ENCODE results near the gene SHROOM2.
"Not testable (repeated sequence)": the region's sequence is repeated elsewhere in the genome, so short reads cannot be mapped to it uniquely, and the experiment has no call there.

Gene SHROOM2

DNA sequence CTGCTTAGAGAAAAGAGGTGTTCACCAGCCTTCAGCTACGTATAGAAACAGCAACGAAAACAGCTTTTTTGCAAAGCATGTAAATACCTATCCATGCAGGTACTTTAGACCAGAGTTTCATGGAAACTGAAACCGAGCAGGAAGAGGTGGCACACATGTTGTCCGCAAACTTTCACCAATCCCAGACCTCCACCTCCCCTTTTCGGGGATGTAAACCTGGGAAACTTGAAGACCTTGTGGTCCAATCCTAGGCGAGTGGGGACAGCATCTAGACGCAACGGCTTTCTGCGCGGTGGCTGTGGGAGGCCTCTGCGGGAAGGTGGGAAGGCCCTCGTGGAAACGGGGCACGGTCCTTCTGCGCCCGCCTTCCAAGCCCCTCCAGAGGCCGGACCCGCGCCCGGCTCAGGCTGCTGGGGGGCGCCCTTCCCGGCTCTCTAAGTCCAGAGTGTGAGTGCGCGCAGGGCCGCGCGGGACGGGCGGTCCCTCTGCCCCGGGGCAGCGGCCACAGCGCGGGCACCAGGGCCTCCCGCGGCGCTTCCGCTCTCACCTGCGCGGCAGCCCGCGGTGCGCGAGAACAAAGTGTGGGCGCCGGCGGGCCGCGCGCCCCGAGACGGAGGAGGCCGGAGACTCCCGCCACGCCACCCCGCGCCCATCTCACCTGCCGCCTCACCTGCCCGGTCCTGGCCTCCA is 830 bp upstream of the SHROOM2 start:
- no peak for DNase-seq (ENCODE audit: low spot score)

DNA sequence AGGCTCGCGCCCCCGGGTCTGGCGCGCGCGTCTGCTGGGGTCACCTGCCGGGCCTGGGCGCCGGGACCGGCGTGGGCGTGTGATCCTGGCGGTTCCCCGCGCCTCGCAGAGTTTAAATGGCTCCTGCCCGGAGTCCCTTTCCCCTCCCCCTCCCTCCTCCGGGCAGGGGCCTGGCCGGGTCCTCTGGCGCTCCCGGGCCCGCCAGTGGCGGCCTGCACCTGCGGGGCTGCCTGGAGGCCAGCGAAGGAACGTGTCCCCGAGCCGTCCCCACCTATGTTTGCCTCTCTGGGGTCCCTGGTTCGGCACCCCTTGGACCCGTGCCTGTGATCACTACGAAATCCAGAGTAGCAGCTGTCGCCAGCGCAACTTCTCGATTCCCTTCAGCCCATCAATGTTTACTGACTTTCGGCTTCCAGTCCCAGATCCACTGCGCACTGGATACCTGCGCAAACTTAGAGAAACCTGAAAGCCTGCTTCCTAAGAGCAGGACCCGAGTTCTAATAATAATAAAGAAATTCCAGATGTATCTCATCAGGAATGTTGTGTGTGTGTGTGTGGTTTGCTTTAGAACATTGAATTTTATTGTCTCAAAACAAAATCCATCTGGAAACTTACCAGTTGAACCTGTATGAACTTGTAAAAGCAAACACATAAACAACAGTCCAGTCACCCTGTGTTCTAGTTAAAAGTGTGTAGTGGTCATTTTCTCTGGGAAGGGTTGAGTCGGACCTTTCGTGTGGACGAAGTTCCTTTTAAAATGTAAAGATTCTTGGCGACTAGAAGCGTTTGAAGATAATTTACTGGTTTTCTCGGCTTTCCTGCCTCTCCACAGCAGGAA is 788 bp downstream of the SHROOM2 start:
- no peak for DNase-seq (ENCODE audit: low spot score)

DNA sequence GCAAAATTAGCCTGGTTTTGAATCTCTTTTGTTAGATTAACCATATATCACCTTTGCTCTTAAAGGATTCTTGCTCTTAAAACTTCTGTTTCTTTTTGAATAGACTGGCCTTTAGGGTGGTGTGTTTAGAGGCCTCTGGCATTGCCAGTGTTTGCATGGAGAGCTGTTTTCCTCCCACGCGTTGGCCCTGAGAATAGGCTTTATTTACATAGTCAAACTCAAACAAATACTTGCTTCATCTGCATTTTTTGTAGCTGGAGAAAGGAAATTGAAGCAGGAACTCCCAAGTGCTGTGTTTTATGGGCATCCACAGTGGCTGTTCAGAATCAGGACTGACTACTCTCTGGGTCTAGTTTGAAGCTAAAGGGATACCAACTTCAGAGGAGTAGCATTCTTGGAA is 2.7 kb downstream of the SHROOM2 start:
- no peak for DNase-seq (ENCODE audit: low spot score)

GRCh38 chrX:9789555-9789954 is 3.3 kb downstream of the SHROOM2 start:
- DNase-seq (ENCODE audit: low spot score) = no peak

GRCh38 chrX:9790866-9791265 is 4.6 kb downstream of the SHROOM2 start:
- DNase-seq (ENCODE audit: low spot score) = no peak

DNA sequence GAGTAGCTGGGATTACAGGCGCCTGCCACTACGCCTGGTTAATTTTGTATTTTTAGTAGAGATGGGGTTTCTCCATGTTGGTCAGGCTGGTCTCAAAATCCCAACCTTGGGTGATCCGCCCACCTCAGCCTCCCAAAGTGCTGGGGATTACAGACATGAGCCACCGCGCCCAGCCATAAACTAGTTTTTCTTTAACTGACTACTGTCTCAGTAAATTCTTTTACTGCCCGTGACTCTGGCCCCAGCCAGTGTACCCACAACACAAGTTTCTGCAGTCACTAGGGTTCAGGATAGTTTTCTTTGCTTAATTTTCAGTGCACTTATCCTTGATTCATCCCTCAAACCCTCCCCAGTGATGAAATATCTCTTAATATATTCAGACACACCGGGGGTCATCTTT is 8.3 kb downstream of the SHROOM2 start:
- DNase-seq (ENCODE audit: low spot score) = no peak

GRCh38 chrX:9797384-9798360 is 11.4 kb downstream of the SHROOM2 start:
- no peak for DNase-seq (ENCODE audit: low spot score)

DNA sequence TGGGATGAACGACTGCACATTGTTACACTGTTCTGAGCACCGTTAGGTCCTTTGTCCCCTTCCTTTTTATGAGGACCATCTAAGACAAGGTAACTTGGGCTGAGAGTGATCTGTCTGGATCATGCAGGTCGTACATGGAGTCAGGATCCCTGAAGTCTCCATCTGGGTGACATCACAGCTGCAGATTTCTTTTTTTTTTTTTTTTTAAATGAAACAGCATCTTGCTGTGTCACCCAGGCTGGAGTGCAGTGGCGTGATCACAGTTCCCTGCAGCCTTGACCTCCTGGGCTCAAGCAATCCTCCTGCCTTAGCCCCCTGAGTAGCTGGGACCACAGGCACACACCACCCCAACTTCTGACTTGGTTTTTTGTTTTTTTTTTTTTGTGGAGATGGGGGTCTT is 16.5 kb downstream of the SHROOM2 start:
- no peak for DNase-seq (ENCODE audit: low spot score)

GRCh38 chrX:9804444-9804843 is 18.2 kb downstream of the SHROOM2 start:
- no peak for DNase-seq (ENCODE audit: low spot score)

- no peak for DNase-seq (ENCODE audit: low spot score)
Measured at GRCh38 chrX:9805956-9806355, 19.7 kb downstream of the SHROOM2 start.

GRCh38 chrX:9807355-9808182 is 21.3 kb downstream of the SHROOM2 start:
- no peak for DNase-seq (ENCODE audit: low spot score)

DNA sequence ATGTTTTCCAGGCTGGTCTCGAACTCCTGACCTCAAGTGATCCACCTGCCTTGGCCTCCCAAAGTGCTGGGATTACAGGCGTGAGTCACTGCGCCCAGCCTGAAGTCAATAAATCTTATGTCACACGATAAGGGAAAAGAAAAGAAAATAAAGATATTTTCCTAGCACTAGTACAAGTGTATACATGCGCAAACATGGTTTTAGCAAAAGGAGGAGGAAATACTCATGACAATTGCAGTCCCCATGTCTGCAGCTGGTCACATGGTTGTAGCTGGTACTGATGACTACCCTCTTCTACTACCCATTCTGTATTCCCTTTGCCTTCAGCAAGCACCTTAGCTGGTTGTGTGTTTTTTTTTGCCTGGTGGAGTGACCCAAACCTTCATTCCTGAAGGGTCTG is 23.6 kb downstream of the SHROOM2 start:
- not testable (repeated sequence) for DNase-seq (ENCODE audit: low spot score)

GRCh38 chrX:9811086-9811485 is 24.9 kb downstream of the SHROOM2 start:
- DNase-seq (ENCODE audit: low spot score) = not testable (repeated sequence)

GRCh38 chrX:9816084-9816700 is 30.0 kb downstream of the SHROOM2 start:
- DNase-seq (ENCODE audit: low spot score) = no peak

GRCh38 chrX:9821572-9821971 is 35.3 kb downstream of the SHROOM2 start:
- no peak for DNase-seq (ENCODE audit: low spot score)

DNA sequence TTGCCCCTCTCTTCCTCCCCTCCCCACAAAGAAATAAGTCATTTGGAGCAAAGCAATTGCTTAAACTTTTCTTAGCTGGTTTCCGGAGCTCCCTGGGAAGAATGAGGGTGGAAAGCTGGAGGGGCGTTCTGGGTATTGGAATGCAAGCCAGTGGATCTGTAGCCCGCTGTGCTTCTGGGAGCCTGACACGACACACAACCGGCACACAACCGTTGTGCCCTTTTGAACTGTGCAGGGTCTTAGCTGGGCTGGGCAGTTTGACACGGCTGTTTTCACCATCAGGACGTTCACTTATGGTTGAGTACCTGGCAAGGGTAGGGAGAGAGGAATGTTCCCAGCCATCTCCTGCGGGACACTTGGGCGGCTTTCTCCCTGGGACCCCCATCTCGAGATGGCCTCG is 38.3 kb downstream of the SHROOM2 start:
- DNase-seq (ENCODE audit: low spot score) = no peak

DNA sequence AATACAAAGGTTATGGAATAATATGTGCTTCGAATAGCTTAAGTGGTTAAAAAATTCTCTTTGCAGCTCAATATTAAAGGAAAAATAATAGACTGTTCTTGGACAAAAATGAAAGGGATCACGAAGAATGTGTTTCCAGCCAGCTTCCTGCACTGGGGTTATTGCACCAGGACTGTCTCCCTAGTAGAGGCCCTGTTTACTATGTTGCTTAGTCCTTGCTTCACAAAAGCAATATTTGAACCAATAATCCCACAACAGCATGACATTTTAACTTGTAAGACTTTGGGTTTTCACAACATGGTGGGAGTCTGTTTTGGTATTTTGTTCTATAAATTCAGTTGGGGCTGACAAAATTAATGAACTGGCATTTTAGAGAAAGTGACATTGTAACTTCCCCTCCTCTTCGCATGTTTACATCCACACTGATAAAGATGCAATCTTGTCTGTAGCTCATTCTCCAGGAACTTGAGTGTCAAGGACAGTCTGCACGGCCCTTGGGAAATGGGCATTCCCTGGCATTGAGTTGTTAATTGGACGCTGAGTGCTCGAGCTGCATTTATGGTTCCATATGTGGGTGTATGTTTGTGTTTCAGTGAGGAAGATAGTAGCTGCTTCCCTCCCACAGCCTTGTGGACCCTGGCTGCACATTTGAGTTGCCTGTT is 39.0 kb downstream of the SHROOM2 start:
- no peak for DNase-seq (ENCODE audit: low spot score)

GRCh38 chrX:9825966-9826365 is 39.7 kb downstream of the SHROOM2 start:
- no peak for DNase-seq (ENCODE audit: low spot score)

GRCh38 chrX:9829308-9830267 is 43.4 kb downstream of the SHROOM2 start:
- no peak for DNase-seq (ENCODE audit: low spot score)

All from NAMALWA (cell line).